ENCODE results near the gene MSRB1.
A peak's percentile ranks its signal among the peaks of the same experiment; 100 is the strongest.
"Not testable (repeated sequence)": the region's sequence is repeated elsewhere in the genome, so short reads cannot be mapped to it uniquely, and the experiment has no call there.

Gene MSRB1

DNA sequence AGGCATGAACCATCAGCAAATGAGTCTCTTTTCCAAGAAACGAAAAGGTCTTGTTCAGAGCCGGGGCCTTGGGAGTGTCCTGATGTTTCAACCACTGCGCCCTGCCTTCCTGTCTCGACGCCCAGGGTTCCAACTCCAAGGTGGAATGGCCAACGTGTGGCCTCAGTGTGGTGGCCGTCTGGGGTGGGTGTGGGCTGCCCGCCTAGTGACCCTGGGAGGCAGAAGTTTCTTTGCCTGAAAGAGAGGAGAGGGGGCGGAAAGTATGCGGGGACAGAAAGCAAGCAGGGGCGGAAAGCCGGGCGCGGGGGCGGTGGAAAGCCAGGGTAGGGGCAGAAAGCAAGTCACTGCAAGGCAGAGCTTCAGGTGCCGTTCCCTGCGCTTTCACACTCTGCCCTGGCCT is 4.1 kb downstream of the MSRB1 start:
- DNase-seq (ENCODE audit: low read depth in 3 of 3): no peak

DNA sequence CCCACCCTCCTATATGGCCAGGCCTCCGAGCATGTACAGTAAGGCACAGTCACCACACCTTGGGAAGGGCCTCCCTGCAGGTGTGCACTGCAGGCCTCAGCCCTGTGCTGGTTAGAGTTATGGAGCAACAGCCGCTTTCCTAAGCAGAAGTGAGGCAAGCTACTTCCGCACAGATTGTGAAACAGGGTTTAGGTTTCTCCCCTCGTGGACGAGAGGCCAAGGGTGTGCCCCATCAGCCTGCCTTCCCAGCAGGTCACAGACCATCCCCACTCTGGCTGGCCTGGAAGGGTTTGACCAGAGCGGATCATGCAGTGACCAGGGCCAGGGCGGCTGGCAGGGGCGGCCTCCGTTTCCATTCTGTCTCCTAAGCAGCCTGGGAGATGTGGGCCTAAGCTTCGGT is 4.7 kb downstream of the MSRB1 start:
- DNase-seq (ENCODE audit: low read depth in 3 of 3): no peak

DNA sequence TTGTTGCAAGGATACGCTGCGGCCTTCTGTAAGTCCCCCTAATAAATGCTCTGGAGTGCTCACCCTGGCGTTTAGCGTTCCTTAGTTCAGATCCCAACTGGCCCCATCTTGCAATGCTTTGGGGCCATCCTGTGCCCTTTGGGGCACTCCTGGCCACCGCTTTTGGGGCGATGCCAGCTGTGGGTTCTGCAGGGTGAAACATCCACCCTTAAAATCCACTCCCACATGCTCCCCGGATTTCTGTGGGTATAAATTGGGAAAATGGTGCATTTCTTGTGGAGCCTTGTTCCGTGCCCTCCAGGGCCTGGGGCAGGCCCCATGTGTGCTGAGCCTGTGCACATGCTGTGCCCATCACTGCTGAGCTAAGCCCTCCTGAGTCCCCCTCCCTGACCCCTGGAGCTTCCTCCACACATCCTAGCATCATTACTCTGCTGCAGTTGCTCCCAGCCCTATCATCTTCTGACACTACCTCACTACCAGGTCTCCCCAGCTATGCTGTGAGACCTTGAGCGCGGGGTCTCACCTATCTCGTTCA is 6.0 kb downstream of the MSRB1 start:
- no peak for DNase-seq (ENCODE audit: low read depth in 3 of 3)

DNA sequence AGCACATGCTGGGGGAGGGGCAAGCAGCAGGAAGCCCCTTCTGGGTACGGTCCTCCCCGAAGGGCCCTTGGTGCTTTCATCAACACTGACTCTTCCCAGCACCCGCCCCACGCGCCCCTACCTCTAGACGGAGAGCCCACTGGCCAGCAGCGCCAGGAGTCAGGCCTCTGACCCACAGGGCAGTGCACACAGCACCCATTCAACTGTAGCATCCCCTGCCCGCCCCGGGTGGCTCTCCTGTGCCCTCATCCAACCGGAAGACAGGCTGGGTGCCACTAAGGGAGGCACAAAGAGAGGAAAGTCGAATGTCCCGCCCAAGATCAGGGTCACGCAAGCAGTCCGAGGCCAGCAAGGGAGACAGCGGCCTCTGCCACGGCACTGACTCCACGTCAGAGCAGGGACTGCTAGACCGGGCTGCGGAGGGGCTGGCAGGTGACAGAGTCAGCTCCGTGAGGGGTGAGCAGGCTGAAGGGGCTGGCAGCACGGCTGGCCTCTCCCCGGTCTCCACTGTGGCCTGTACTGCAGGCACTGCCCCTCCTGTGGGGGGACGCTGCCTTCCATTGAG is 9.8 kb downstream of the MSRB1 start:
- DNase-seq (ENCODE audit: low read depth in 3 of 3): no peak

DNA sequence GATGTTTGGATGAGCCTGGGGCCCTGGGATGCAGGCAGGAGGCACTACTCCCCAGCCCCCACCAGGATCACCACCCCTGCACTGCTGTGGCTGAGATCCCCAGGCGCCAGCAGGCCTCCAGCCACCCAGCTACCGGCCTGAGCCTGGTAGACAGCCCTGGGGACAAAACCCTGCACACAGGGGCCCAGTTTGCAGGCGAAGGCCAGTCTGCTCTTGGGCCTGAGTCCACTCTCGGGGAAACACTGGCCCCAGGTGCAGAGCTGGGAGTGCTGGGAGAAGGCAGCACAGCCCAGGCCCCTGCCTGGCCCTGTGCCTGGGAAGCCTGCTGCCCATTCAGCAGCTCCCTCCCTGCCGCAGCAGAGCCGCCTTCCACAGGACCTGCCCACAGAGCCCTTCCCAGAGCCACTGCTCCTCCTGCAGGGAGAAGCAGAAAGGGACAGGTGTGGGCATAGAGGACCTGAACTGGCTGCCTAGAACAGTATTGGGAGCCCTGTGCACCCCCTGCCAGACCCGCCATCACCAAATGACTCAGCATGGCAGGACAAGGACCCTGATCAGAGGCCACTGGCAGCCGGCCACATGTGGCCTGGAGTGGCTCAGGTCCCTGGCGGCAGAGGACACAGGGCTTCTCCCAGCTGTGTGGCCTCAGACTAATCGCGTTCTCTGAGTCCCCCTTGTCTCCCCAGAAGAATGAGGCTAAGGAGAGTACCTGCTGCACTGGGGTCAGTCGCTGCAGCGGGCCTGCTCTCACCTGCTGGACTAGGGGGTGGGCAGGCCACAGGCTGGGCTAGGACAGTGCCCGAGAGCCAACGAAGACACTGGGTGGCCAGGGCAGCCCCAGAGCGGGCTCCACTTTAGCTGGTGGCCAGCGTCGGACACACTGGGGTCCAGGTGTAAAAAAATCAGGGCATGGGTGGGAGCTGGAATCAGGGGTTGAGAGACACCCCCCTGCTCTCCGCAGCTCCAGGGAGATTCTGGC is 10.7 kb downstream of the MSRB1 start:
- DNase-seq (ENCODE audit: low read depth in 3 of 3): no peak

DNA sequence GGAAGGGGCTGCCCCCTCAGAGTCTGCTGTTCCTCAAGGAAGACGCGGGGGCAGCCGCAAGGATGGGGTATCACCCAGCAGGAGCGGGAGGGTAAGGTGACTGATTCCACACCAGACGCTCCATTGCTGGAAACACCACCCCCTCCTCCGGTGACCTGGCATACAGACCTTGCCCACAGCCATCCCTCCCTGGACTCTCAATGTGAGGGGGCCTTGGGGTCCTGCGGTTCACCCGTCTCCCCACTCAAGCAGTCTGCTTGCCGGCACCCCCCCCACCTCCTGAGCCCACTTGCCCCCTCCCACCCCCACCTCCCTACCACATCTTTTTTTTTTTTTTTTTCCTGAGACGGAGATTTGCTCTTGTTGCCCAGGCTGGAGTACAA is 12.7 kb downstream of the MSRB1 start:
- DNase-seq (ENCODE audit: low read depth in 3 of 3): no peak

DNA sequence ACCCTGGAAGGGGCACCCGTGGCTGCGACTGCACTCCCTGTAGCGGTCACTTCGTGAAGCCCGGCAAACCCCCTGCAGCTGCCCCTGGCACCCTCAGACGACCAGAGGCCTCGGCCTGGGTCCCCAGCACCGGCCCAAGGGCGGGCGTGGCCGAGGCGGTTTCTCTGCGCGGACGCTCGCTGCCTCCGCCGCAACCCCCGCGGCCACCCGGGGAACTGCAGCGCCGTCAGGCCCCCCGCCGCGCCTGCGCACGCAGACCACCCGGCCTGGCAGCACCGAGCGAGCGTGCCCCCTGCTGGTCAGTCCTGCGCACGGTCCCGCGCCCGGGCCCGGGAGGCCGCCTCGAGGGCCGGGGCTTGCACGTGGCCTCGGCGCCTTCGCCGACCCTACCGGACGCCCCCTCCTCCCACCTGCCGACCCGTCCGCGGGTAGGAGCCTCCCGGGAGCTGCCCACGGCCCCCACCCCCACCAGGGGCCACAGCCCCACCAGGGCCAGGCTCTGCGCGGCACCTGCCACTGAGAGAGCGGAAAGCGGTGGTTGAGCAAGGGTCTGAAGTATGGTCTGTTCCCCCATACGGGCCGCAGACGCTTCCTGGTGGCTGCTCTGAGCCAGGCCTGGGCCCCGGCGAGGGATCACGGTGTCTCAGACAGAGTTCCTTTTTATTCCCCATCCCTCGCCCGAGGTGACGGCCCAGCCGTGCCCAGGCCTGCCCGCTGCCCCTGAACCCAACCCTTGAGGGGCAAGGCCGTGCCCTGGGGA is 13.2 kb downstream of the MSRB1 start:
- DNase-seq (ENCODE audit: low read depth in 3 of 3): peak; percentile 86 to 93 (median 93)

DNA sequence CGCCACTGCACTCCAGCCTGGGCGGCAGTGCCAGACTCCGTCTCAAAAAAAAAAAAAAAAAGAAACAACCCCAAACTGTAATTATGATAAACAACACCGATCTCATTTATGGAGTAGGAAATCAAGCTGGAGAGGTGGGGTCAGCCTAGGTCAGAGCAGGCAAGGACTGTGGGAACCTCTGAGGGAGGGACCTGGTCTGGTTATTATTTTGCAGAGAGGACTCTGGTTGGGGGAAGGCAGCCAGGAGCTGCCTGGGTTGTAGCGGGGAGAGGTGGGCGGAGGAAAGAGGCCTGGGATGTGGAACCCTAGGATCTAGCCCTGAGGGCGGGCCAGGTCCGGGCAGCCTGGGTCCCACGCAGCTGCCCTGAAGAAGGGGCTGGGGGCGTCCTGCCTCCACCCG is 13.9 kb downstream of the MSRB1 start:
- no peak for DNase-seq (ENCODE audit: low read depth in 3 of 3)

DNA sequence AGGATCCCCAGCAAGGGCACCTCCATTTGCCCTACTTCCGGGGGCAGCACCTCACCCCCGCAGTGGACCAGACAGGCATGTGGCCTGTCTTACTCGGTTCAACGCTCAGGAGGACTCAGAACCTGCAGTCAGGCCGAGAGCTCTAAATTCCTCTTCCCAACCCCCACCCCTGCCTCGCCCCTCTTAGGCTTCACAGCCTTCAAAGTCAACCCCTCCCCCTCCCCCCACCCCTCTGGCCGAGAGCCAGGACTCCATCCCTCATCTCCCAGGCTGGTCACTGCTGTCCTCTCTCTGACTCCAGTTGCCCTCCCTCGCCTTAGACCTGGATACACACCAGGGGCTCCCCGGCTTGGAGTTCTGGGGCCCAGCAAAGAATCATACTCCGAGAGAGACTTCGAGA is 16.7 kb downstream of the MSRB1 start:
- DNase-seq (ENCODE audit: low read depth in 3 of 3): no peak

DNA sequence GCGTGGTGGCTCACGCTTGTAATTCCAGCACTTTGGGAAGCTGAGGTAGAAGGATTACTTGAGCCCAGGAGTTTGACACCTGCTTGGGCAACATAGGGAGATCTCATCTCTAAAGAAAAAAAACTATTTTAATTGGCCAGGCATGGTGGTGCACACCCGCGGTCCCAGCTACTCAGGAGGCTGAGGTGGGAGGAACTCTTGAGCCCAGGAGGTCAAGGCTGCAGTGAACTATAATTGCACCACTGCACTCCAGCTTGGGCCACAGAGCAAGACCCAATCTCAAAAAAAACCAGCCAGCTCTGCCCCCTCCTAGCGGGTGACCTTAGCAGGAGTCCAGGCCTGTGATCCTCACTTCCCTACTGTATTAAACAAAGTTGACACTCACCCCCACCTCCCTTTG is 18.9 kb downstream of the MSRB1 start:
- DNase-seq (ENCODE audit: low read depth in 3 of 3): no peak

DNA sequence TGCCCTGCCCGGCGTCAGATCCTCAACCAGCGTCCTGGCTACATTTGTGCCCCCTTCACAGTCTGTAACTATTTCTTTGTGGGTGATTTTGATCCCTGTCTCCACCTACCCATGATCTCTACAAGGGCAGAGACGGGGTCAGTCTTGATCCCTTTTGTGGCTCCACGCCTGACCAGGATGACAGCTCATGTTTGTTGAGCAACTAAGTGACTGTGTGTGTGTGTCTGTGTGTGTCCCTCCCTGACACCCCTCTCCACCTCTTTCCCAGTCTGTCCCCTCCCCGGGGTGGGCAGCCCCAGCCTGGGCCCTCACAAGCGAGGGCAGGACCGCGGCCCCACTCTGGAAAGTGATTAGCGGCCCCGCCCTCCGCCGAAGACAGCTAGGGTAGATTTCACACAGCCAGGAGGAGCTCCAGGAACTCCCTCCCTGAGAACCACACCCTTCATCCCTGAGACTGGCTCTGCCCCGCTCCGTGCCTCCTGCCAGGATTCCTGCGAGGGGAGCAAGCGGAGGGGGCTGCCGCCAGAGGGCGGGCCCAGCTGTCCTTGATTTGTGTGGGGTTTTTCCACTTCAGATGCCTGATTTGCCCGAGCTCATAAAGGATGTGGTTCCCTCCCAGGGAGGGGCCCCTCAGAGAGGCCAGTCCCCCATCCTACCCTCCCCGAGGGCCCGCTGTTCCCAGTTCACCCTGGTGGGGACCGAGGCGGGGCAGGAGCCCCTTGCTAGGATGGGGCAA is 19.5 kb downstream of the MSRB1 start:
- no peak for DNase-seq (ENCODE audit: low read depth in 3 of 3)

DNA sequence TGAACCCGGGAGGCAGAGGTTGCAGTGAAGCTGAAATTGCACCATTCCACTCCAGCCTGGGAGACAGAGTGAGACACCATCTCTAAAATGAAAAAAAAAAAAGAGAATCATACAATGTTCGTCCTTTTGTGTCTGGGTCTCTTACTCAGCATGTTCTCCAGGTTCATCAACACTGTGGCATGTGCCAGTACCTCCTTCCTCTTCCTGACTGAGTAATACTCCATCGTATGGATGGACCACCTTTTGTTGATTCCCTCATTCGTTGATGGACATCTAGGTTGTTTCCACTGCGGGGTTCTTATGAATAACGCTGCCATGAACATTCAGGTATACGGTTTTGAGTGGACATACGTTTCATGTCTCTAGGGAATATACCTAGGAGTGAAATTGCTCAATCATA is 20.6 kb downstream of the MSRB1 start:
- no peak for DNase-seq (ENCODE audit: low read depth in 3 of 3)

DNA sequence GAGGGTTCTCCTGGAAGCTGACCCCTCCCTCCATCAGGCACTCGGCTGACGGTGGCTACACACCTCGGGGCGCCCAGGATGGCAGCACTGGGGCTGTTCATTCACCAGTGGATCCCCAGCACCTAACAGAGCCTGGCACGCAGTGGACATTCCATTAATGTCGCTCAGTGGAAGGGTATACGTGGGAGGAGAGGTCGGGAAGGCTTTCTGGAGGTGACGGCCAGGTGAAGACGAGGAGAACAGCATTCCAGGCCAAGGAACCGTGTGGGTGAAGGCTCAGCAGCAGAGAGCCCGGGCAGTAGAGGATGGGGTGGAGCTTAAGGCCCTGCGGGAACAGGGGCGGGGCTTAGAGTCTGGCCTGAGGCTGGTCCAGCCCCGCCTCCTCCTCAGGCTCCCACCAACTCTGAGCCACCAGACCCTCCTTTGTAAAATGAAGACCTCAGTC is 22.2 kb downstream of the MSRB1 start:
- no peak for DNase-seq (ENCODE audit: low read depth in 3 of 3)

DNA sequence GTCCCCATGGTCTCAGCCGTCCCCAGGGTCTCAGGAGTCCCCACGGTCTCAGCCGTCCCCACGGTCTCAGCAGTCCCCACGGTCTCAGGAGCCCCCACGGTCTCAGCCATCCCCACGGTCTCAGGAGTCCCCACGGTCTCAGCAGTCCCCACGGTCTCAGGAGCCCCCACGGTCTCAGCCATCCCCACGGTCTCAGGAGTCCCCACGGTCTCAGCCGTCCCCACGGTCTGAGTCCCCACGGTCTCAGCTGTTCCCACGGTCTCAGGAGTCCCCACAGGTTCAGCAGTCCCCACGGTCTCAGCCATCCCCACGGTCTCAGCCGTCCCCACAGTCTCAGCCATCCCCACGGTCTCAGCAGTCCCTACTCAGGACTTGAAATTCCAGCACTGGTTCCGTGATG is 22.9 kb downstream of the MSRB1 start:
- not testable (repeated sequence) for DNase-seq (ENCODE audit: low read depth in 3 of 3)

DNA sequence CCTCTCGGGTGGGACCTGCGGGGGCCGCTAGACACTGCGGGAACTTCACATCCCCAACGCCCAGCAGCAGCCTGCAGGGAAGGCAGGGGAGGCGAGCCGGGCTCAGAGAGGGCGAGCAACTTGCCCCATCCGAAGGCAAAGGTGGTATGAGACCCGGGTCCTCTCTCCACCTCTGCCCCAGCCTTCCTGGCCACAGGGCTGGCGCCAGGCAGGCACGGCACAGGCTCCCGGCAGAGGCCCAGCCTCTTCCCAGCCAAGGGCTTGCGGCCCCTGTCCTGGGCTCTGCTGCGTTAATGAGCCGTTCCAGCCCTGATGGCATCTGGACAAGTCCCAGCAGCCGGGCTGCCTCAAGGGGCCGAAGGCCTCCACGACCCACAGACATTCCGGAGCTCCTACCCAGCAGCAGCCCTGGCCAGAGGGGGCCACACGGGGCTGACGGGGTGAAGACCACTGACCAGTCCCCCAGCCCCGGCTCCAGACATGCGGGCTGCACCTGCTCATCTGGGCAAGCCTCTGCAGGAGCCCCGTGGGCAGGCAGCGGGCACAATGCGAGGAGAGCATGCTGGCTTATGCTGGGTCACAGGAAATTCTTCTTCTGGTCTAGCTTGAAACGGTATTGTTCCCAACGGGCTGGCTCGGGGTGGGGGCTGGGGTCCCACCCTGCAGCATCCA is 23.5 kb downstream of the MSRB1 start:
- no peak for DNase-seq (ENCODE audit: low read depth in 3 of 3)

DNA sequence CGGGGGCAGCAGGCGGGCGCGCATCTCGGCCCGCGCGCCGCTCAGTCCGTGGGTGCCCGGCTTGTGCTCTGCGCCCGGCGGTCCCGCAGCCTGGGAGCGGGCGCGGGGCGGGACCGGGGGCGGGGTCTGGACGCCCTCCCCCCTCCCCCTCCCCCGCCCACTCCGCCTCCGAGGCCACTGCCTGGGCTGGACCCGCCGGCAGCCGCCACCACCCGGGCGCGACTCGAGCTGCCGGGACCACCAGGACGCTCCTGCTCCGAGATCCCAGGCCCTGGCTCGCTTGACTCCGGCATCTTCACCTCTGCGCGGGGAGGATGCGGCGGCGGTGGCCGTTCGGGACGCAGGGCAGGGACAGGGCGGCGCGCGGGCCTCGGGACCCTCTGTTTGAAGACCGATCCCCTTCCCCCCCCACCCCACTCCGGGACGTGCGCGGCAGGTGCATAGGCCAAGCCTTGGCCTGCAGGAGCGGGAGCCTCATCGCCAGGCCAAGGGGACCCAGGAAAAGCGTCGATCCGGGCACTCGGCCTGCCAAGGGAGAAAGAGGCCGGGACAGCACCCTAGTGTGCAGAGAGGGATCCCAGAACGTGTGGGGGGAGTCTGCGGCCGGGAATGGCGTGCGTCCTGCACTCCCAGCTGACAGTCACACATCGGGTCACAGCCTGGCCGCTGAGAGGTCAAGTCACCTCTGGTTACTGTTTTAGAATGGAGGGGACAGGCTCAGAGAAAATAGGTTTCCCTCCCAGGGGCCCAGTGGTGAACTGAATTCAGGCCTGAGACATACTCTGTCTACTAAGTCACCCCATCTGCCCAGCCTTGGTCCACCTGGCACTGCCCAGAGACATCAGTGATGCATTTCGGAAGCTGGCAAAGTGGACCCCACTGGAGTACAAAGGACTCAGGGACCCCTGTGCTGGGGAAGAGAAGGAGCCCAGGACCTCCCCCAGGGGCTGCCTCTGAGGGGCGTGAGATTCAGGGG is 24.4 kb downstream of the MSRB1 start, which contains the start of gene HS3ST6:
TSS of gene HS3ST6 (minus strand) at position 65 of the 976 bp plus-strand sequence. CDS start 92 bp downstream, outside the sequence.
- no peak for DNase-seq (ENCODE audit: low read depth in 3 of 3)

DNA sequence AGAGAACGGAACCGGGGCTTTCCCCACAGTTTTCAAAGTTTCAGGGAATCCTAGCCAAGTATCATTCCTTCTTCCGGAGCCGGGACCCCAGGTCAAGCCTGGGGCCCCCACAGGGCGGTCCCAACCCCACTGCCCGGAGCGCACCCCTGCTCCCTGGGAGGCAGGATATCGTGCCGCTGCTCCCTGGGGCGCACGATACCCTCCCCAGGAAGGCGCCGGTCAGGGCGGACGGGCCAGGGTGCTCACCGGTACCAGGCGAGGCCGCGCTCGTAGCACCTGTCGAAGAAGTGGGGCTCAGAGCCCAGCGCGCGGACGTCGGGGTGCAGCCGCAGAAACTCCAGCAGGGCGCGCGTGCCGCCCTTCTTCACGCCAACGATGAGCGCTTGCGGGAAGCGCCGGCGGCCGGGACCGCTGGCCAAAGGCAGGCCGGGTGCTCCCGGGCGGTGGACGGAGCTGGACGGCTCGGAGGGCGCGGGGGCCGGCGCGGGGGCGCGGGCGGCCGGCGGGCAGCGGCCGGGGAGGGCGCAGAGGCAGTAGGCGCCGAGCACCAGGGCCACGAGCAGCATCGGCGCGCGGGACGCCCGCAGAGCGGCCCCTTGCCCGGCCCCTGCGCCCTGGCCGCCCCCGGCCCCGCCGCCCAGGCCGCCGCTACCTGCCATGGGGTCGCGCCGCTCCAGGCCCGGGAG is 25.2 kb downstream of the MSRB1 start:
- DNase-seq (ENCODE audit: low read depth in 3 of 3): no peak

DNA sequence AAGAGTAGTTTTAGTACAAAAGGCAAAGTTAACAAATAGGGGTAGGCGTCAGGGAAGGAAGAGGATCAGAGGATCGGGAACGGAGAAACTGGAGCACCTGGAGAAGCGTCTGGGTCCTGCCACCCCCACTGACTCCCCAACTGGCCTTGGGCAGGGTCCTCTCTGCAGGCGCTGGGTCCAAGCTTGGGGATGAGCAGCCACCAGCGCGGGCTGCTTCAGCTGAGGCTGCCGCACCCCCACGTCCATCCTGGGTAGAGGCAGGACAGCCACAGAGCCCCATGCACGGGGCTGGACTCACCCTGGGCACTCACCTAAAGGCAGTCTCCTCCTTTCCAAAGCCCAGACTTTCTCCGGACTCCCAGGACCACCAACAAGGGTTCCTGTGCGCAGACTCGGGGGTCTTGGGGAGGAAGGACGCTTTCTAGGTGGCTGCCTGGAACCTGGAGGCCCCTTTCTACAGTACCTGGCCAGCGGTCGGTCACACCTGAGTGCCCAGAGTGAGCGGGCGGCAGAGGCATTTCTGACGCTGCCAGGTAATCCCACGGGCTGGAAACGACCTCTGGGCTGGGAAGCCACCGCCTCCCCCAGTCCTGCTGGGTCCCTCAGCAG is 25.8 kb downstream of the MSRB1 start:
- no peak for DNase-seq (ENCODE audit: low read depth in 3 of 3)

DNA sequence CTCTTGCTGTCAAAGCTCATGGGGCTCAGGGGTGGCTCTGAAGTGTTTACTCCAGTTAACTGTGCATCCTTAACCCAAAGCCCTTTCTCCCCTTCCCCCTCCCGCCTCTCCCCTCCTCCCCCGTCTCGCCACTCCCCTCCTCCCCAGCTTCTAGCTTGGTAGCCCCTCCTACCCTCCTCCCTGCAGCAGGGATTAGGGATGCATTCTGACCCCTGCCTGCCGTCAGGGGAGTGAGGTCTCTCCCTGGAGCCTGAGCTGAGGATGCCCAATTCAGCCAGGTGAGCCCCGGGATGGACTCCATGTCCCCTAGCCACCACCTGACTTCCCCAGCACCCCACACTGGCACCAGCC is 26.4 kb downstream of the MSRB1 start:
- no peak for DNase-seq (ENCODE audit: low read depth in 3 of 3)
